Measurements from ENCODE around the gene TENT5A.
"Not testable (repeated sequence)": the region's sequence is repeated elsewhere in the genome, so short reads cannot be mapped to it uniquely, and the experiment has no call there.

TENT5A gene

GRCh38 chr6:81750200-81750599, 2.3 kb downstream of the TENT5A start:
- H3K27ac ChIP-seq, result no peak overlapping the region
- TF ChIP-seq, protein P1, sequence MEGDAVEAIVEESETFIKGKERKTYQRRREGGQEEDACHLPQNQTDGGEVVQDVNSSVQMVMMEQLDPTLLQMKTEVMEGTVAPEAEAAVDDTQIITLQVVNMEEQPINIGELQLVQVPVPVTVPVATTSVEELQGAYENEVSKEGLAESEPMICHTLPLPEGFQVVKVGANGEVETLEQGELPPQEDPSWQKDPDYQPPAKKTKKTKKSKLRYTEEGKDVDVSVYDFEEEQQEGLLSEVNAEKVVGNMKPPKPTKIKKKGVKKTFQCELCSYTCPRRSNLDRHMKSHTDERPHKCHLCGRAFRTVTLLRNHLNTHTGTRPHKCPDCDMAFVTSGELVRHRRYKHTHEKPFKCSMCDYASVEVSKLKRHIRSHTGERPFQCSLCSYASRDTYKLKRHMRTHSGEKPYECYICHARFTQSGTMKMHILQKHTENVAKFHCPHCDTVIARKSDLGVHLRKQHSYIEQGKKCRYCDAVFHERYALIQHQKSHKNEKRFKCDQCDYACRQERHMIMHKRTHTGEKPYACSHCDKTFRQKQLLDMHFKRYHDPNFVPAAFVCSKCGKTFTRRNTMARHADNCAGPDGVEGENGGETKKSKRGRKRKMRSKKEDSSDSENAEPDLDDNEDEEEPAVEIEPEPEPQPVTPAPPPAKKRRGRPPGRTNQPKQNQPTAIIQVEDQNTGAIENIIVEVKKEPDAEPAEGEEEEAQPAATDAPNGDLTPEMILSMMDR (conservative IDR thresholded peaks at IDR 0.05), result no peak

DNA sequence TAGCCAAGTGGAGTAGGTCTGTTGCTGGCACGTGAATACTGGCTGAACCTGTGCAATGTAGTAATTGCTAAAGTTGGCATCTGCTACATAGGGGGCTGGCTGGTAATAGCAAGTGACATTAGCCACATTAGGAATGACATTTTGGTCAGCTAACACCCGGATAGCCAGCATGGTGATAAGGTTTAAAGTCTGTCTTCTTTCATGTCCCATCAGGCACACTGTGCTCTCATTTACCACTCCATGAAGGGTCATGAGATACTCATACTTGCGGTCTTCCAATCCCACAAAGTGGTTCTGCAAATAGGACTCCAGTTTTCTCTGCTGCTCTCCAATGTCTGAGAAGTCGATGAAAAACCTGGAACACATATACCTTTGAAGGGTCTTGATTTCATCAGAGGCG, 2.8 kb downstream of the TENT5A start:
- H3K27ac ChIP-seq, result no peak overlapping the region
- TF ChIP-seq, protein P1 (conservative IDR thresholded peaks at IDR 0.05), result no peak

- no peak overlapping the region for H3K27ac ChIP-seq
- TF ChIP-seq, protein P1 (conservative IDR thresholded peaks at IDR 0.05), result no peak
Measured at GRCh38 chr6:81748994-81749393, 3.5 kb downstream of the TENT5A start.

DNA sequence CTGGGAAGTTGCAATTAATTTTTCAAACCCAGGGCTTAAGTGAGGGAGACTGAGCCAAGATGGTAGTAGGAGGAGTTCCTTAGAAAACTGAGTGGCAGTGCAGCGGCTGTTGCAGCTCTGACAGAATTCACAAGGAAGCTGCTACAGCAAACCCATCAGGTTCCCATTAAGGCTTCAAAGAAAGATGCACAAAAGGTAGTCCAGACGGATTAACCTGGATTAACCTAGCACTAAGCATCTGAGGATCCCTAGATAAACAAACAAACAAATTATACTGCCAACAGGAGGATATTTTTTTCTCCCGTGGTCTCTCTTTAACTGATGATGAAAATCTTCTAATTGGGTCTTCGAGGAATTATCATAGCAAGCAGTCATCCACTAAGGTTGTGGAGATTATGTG, 5.2 kb downstream of the TENT5A start:
- no peak overlapping the region for H3K27ac ChIP-seq
- TF ChIP-seq, protein P1 (conservative IDR thresholded peaks at IDR 0.05), result no peak

GRCh38 chr6:81744131-81744530, 8.3 kb downstream of the TENT5A start:
- no peak overlapping the region for H3K27ac ChIP-seq
- TF ChIP-seq, protein P1 (conservative IDR thresholded peaks at IDR 0.05), result no peak

- no peak overlapping the region for H3K27ac ChIP-seq
- TF ChIP-seq, protein P1 (conservative IDR thresholded peaks at IDR 0.05), result no peak
Measured at GRCh38 chr6:81743649-81744048, 8.8 kb downstream of the TENT5A start.

DNA sequence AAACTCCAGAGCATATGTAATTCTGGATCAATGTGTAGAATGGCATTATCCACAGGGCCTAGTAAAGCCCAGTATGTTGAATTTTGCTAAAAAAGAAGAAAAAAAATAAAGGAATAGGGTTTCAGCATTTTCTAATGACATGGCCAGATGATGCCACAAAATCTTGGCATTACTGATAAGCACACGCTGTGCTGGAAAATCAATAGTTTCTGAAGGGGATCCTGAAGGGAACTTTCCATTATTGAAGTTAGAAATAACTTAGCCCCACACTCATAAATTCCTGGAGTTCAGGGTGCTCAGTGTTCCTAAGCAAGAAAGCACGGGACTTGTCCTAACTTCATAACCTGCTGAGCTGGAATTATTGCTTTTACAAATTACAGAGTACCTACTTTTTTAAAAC, 10.8 kb downstream of the TENT5A start:
- TF ChIP-seq, protein P1 (conservative IDR thresholded peaks at IDR 0.05), result no peak
- H3K27ac ChIP-seq, result no peak overlapping the region

- not testable (repeated sequence) for H3K27ac ChIP-seq
Measured at GRCh38 chr6:81740591-81740990, 11.9 kb downstream of the TENT5A start.

Measured in VCaP (cell line).